ENCODE measurements around the gene LEO1.
"Not testable (repeated sequence)": the region's sequence is repeated elsewhere in the genome, so short reads cannot be mapped to it uniquely, and the experiment has no call there.

LEO1 gene

GRCh38 chr15:52003089-52003488, 31.5 kb upstream of the LEO1 start:
- DNase-seq, result not testable (repeated sequence)

GRCh38 chr15:52002351-52002750, 30.8 kb upstream of the LEO1 start:
- DNase-seq, result no peak

- no peak for DNase-seq
These were observed 21.4 kb upstream of the LEO1 start for GRCh38 chr15:51992953-51993352.

- DNase-seq, result no peak
These were observed 19.6 kb upstream of the LEO1 start for GRCh38 chr15:51991141-51991540.

GRCh38 chr15:51982770-51983103, 11.2 kb upstream of the LEO1 start:
- DNase-seq, result no peak

- DNase-seq, result peak; percentile 16
These were observed 10.6 kb upstream of the LEO1 start for GRCh38 chr15:51982013-51982769.

GRCh38 chr15:51973775-51974174, 2.2 kb upstream of the LEO1 start:
- no peak for DNase-seq

- DNase-seq, result no peak
These were observed 1.6 kb upstream of the LEO1 start for GRCh38 chr15:51973220-51973619.

- DNase-seq, result no peak
These were observed 575 bp downstream of the LEO1 start for GRCh38 chr15:51971032-51971374.

- no peak for DNase-seq
These were observed 1.3 kb downstream of the LEO1 start for GRCh38 chr15:51970132-51970817.

GRCh38 chr15:51969728-51970127, 1.9 kb downstream of the LEO1 start:
- DNase-seq, result no peak

- DNase-seq, result no peak
These were observed 4.0 kb downstream of the LEO1 start for GRCh38 chr15:51967583-51967982.

- DNase-seq, result no peak
These were observed 5.4 kb downstream of the LEO1 start for GRCh38 chr15:51966192-51966591.

- DNase-seq, result no peak
These were observed 5.9 kb downstream of the LEO1 start for GRCh38 chr15:51965691-51966090.

- no peak for DNase-seq
These were observed 16.1 kb downstream of the LEO1 start for GRCh38 chr15:51955504-51955903.

- no peak for DNase-seq
These were observed 18.8 kb downstream of the LEO1 start for GRCh38 chr15:51952805-51953204.

- DNase-seq, result no peak
These were observed 24.5 kb downstream of the LEO1 start for GRCh38 chr15:51947124-51947523.

- DNase-seq, result no peak
These were observed 32.4 kb downstream of the LEO1 start for GRCh38 chr15:51939216-51939615.

- DNase-seq, result no peak
These were observed 33.3 kb downstream of the LEO1 start for GRCh38 chr15:51938286-51938685.

GRCh38 chr15:51936105-51936478, 35.5 kb downstream of the LEO1 start:
- DNase-seq, result no peak

GRCh38 chr15:51935466-51936104, 36.0 kb downstream of the LEO1 start:
- no peak for DNase-seq

GRCh38 chr15:51932161-51932560, 39.4 kb downstream of the LEO1 start:
- no peak for DNase-seq

GRCh38 chr15:51931638-51932037, 39.9 kb downstream of the LEO1 start:
- no peak for DNase-seq

GRCh38 chr15:51931016-51931415, 40.6 kb downstream of the LEO1 start:
- DNase-seq, result no peak
